HG02588 (cell line): ENCODE data around the gene CBARP.

Source experiments
- ATAC-seq: cut with Tn5 transposase; IDR thresholded peaks from one replicate; pipeline ENCODE4 v1.9.1; 2021; ENCODE audit warnings: mild to moderate bottlenecking, moderate library complexity; ENCODE audit not compliant: unreplicated experiment

Gene CBARP

DNA sequence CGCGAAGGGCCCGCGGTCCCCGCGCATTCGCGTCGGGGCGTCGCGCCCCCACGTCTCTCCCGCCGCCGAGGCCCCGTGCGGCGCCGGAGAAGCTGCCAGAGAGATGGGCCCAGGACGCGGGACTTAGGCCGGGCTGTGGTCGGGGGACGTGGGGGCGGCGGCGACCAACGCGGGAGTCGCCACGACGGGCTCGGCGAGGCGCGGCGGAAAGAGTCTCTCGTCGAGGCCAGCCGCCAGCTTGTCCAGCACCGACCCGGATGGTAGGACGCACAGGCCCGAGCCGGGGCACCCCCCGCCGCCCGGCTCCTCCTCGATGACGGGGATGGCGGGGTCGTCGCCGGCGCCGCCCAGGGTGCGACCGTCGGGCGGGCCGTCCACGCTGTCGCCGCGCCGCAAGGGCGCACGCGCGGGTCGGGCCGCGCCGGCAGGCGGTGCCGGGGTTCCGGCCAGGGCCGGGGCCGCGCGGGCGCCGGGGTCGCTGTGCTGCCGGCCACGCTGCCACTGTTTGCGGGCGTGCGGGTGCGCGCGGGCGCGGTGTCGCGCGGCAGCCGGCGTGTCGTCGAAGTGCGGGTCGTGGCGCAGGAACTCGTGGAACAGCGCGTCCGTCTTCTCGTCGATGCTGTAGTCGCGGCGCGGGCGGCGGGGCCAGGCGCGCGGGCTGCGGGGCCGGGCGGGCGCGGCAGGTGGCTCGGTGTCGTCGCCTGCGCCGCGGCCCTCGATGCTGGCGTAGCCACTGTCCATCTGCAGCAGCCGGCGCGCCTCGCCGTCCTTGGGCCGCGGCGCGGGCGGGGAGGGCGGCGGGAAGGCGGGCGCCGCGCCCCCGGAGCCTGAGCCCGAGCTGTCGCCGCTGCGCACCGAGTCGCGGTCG, 8.5 kb downstream of the CBARP start:
- ATAC-seq: no peak

DNA sequence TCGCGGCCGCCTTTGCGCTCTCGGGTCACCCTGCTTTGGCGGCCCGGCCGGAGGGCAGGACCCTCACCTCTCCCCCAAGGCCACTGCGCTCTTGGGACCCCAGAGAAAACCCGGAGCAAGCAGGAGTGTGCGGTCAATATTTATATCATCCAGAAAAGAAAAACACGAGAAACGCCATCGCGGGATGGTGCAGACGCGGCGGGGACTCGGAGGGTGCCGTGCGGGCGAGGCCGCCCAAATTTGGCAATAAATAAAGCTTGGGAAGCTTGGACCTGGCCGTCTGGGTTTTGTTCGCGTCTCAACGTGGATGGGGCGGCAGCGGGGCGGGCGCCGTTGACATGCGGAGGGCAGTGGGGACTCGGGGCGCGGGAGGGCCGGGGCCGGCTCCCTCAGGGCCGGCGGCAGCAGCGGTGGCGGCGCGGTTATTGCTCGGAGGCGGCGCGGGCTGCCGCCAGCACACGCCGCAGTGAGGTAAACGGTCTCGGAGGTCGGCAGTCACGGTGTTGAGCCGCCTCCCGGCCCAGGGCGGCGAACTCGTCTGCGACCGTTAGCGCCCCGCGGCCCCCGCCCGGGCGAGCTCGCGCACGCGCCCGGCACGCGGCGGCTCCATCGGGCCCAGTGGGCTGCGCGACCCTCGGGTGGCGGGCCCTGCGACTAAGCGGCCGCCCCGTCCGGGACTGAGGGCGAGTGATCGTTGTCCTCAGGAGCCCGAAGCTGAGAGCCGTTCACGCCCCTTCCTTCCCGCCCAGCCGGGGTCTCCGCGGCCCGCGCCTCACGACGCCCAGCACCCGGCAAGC, 9.4 kb downstream of the CBARP start:
- no peak for ATAC-seq

DNA sequence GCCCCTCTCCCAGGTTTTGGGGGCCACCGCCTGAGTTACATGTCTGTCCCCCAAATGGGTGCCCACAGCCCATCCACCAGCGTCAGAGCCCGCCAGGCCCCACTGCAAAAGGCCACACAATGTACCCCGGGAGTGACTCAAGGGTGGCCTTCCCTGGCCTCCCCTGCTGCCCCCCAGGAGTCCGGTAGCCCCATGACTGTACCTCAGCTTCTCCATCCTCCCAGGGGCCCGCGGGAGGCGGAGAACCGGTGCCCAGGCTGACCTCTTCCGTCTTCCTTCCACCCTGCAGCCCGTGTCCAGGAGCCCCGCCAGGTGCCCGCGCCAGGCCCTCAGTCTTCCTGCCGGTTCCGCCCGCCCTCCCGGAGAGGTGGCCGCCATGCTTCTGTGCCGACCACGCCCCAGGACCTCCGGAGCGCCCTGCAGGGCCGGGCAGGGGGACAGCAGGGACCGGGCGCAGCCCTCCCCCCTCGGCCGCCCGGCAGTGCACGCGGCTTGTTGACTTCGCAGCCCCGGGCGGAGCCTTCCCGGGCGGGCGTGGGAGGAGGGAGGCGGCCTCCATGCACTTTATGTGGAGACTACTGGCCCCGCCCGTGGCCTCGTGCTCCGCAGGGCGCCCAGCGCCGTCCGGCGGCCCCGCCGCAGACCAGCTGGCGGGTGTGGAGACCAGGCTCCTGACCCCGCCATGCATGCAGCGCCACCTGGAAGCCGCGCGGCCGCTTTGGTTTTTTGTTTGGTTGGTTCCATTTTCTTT, 10.3 kb downstream of the CBARP start:
- no peak for ATAC-seq

GRCh38 chr19:1226522-1227303, 11.1 kb downstream of the CBARP start:
- ATAC-seq: no peak

DNA sequence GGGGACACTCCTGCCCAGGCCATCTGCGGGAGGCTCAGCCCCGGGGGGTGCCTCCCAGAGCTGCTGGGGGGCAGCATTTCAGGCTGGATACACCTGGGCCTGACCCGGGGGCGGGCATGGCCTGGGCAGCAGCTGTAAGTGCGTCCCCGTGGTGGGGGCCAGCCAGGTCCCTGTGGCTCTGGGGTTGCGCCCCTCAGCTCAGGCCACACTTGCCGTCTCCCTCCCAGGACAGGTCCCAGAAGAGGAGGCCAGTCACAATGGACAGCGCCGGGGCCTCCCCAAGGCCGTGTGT, 11.6 kb downstream of the CBARP start:
- no peak for ATAC-seq

DNA sequence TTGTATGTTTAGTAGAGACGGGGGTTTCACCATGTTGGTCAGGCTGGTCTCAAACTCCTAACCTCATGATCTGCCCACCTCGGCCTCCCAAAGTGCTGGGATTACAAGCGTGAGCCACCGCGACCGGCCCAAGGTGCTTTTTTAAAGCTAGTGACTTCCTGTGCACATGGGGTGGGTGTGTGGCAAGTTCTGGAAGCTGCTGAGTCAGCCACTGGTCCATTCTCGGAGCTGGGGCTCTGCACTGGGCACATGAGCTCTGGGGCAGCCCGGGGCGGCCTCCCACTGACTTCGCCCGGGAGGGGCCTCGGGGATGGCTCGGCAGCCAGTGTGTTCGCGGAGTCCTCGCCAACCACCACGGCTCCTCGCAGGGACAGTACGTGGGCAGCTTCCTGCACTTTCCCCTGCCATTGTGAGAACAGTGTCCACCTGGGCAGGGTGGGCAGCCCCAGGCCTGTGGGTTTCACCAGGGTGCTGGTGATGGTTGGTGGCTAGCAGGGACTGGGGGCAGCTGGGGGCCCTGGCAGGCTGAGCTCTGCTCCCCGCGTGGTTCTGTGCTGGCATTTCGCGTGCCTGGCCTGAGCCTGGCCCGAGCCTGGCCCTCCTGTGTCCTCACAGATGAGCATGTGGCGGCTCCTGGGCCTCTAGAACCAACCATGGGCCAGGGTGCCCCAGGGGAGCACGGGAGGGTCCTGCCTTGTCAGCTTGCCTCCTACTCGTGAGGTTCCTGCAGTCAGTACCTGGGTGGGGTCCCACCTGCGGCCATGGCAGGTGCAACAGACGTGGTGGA, 12.2 kb downstream of the CBARP start:
- no peak for ATAC-seq

GRCh38 chr19:1224847-1225246, 13.0 kb downstream of the CBARP start:
- no peak for ATAC-seq

- no peak for ATAC-seq
These were observed 13.6 kb downstream of the CBARP start for GRCh38 chr19:1224047-1224825.

DNA sequence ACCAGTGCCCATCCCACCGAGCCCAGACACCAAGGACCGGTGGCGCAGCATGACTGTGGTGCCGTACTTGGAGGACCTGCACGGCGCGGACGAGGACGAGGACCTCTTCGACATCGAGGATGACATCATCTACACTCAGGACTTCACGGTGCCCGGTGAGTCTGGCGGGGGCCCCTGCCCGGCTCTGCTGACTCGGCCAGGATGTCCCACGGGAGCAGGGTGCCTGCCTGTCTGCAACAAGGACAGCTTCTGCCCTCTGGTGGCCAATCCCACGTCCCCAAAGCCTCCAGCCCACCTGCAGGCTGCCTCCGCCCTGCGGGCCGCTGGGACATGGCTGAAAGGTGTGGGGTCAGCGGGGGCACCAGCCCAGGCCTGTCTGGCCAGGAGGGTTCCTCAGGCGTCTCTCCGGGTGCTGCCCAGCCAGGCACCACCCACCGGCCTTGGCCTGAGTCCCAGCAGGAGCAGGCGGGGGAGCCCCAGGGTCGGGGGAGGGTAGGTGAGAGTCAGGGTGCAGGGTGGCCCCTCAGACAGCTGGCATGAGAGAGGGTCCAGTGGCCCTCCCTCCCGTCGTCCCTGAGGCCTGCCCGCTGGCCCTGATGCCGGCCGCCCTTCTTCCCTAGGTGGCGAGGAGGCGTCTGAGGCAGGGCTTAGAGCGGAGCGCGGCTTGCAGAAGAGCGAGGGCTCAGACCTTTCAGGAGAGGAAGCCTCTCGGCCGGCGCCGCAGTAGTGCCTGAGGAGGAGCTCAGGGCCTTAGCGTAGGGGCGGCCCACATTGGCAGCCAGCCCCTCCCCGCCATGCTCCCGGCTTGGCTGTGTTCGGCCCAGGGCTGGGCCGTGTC, 14.6 kb downstream of the CBARP start:
- ATAC-seq: no peak

GRCh38 chr19:1222394-1222793, 15.4 kb downstream of the CBARP start:
- ATAC-seq: no peak

- ATAC-seq: no peak
These were observed 15.9 kb downstream of the CBARP start for GRCh38 chr19:1221904-1222255.

- ATAC-seq: no peak
These were observed 16.6 kb downstream of the CBARP start for GRCh38 chr19:1220976-1221903.

- no peak for ATAC-seq
These were observed 17.3 kb downstream of the CBARP start for GRCh38 chr19:1220477-1220930.

DNA sequence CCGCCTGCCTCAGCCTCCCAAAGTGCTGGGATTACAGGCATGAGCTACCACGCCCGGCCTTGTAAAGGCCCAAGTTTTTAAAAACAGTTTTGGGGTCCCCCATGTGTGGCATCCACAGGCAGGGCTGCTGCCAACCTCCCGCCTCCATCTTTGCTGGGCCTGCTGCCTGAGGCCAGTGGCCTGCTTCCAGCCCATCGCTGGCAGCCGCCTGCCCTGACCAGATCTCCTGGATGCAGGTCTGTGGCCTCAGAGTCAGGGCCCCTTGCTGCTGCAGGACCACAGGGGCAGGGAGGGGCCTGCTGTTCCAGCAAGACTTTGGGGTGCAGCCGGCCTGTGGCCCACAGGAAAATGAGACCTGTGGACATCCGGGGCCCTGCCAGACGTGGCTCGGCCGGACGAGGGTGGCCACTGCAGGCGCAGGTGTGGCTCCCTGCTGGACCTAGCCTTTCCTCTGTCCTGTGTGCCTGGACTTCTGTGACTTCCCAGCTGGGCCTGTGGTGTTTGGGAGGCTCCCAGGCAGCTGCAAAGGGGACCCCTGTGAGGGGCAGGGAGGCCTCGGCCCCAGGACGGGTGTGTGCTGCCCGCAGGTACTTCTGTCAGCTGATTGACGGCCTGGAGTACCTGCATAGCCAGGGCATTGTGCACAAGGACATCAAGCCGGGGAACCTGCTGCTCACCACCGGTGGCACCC, 17.9 kb downstream of the CBARP start:
- ATAC-seq: no peak

GRCh38 chr19:1218751-1219567, 18.8 kb downstream of the CBARP start:
- no peak for ATAC-seq

DNA sequence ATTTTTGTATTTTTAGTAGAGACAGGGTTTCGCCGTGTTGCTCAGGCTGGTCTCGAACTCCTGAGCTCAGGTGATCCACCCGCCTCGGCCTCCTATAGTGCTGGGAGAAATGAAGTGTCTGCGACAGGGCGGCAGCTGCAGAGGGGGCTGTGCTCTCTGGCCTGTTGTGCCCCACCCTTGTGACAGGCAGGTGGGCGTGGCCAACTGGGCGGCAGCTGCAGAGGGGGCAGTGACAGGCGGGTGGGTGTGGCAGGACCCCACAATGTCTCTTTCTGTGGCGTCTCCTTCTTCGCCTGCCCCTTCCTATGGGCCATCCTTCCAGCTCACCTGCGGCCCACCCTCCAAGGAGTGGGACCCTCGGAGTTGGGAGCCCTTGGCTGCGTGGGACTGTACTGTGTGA, 20.4 kb downstream of the CBARP start:
- ATAC-seq: no peak
